Stimulated activated CD8-positive, alpha-beta memory T cell treated with anti-CD3 and anti-CD28 coated beads, Interleukin-15, amount 100 ng/mL, for 24 hours (primary cell): Measurements from ENCODE around the gene EMX1.

Experiments
- DNase-seq: peaks from one replicate; pipeline ENCODE4 v3.0.0-alpha.2; 2020; ENCODE audit warnings: low read depth

EMX1 gene

DNA sequence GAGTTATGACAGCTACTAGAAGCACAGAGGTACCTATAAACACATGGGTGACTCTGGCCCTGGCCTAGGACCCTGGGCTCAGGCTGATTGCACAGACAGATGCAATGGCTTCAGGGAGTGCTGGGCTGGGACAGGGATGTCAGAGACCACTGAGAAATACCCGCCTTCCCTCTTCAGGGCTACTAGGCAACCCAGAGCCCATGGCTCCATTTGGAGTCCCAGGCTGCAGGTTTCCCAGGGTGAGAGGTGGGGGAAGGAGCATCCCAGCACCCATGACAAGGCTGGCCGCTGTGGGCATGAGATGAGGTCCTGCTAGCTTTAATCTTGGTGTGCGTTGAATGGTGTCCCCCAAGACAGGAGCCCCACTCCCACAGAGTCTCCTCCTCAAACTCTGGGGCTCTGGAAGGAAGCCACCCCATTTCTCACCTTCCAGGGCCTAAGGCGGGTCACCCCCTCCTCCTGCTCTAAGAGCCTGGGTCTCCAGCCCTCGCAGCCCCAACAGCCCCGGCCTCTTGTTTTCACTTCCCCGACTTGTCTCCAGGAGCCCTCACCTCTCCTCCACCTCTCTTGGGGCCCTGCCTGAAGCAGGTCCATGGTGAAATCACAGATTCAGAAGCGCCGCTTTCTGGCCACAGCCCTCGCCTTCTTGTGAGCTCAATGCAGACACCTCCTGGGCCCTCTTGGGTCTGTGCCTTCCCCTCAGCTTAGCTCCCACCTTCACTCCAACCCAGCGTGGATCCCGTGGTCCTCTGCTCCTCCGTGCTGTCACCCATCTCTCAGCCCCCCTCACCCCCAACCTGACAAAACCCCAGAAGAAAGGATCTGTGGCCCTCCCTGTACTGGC lies 41.4 kb downstream of the EMX1 start:
- no peak for DNase-seq

DNA sequence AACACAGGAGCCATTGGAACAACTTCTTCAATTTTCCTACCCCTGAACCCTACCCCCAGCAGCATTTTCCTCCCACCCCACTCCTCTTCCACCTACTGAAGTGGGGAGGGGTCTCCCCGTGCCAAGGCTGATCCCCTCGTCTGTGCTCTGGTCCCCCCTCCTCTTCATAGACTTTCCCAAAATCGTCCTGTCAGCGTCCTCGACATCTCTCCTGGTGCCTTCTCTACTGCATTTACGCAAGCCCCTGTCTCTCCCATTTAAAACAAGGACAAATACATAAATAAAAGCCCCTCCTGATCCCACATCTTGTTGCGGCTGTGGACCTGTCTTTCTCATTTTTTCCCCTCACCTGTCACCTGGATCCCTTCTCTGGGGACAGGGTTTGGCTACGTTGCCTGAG lies 42.2 kb downstream of the EMX1 start:
- no peak for DNase-seq

DNA sequence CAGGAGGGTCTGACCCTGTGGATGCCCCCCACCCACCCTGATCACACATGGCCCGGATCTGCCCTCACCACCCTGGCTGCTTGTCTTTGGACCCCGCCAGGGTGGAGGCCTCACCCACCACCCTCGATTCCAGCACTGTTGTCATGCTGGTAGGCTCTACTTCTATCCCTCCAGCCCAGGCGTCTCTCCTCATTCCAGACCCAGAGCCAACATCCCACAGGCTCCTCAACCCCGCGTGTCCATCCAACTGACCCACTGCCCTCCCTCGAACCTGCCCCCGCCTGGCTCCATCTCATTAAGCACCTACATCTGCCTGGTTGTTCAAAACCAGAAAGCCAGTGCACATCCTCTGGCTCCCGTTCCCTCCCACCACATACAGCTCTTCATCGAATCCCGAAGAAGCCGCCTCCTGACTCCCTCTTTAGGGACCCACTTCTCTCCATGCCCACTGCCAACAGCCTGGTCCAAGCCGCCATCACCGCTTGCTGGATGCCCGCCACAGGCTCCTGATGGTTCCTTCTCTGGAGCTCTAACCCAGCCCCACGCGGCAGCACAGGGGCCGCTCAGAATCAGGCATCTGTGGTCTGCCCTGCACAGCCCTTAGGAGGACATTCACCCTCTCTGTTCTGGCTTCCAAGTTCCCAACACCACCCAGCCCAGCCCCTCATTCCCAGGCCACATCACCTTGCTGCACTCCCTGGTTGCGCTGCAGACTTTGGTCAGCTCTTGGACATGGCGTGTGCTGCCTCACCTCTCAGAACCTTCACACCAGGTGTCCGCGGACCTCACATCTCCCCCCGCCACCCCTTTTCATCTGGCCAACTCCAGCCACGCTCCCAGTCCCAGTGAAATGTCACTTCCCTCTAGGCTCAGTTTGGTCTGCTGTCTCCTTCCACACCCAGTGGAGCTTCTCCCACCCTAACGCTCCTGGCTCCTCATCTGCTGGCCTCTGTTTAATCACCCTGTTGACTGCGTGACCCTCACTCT lies 43.0 kb downstream of the EMX1 start:
- DNase-seq: no peak

DNA sequence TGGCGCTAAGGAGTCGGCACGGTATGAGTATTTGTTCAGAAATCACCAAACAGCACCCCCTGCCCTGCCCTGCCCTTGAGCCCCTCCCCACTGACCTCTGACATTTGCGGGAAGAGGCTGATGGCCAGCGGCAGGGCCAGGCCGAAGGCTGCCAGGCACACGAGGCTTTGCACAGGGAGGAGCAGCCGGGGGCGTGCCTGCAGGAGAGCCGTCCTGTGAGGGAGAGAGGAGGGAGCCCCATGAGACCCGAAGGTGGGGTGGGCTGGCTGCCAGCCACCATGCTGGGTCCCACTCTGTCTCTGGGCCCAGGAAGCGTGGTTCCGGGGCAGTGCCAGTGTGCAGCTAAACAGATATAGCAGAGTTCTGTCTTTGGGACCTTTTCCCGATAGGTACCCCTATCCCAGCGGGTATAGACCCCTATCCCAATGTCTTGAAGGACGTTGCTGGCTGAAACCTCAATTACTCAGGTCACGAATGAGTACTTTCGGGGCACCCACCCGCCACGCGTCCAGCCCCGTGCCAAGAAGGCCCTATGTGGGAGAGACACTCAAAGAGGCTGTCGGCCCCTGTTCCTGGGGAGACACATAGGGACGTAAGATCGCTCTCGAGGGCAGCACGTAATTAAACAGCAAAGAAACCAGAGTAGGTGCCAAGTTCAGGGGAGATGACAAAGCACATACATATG lies 43.9 kb downstream of the EMX1 start:
- no peak for DNase-seq

DNA sequence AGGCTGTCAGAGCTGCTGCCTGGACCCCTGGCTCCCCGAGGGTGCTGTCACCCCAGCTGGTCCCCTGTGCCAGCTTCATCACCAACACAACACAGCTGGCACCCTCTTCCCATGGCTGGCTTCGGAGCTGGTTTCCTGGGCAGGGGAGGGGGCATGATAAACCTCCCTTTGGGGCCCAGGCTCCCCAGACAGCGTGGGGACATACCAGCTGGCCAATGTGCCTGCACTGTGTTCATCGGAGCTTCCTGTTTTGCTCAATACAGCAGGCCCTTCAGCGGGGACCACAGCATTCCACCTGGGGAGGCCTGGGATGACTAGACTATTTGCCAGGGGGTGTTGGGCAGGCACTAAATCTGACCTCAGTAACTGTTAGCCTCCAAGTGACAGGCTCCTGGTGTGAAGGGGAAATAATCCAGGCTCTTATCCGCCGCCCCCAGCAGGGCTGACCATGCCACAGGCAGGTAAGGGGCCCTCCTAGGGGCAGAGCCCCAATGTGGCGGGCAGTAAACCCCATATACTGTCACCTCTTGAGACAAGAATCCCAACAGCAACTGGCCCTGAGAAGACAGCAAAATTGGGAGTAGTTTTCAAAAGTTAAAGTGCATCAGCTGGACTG lies 44.6 kb downstream of the EMX1 start:
- DNase-seq: no peak

DNA sequence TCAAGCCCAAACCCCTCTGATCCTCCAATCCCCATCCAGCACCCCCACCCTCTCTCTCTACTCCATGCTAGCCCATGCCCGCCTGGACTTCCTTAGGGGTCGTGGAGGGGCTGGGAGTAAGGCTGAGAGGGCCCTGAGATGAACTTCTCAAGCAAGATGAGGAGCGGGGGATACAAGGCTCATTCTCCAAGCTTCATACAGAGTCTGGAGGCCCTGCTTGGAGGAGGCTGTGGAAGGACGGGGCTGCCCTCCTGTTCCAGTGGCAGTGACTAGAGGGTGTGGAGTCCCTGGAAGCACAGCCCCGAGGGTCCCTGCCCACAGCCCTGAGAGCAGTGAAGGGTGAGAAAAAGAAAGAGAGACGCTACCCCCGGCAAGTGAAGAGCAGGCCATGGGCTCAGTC lies 45.6 kb downstream of the EMX1 start:
- no peak for DNase-seq

DNA sequence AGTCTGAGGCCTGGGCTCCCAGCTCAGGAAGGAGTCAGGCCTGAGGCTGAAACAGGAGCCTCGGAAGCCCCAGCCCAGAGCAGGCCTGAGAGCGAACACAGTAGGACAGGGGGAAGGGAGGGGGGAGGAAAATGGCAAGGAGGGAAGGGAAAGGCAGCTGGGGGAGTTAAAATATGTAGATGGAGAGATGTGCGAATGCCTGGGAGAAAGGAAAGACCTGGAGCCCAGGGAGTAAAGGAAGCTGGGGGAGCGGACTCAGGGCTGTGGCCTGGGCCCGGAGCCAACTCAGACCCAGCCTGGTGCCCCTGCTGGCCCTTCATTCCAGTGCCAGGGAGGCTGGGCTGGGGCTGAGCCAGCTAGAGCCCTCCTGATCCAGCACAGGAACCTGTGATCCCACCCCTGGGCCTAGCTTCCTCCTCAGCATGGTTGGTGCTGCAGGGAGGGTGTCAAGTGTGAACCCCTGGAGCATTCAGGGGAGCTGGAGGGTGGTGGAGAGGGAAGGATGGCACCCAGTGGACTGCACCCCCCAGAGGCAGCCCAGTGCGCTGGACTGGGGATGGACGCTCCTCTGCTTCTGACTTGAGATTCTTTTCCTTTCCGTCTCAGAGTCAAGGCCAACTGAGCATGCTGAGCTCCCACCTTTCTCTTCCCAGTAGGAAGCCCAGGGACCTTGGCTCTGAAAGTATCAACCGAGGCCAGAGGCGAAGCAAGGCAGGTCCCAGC lies 46.3 kb downstream of the EMX1 start:
- DNase-seq: no peak

DNA sequence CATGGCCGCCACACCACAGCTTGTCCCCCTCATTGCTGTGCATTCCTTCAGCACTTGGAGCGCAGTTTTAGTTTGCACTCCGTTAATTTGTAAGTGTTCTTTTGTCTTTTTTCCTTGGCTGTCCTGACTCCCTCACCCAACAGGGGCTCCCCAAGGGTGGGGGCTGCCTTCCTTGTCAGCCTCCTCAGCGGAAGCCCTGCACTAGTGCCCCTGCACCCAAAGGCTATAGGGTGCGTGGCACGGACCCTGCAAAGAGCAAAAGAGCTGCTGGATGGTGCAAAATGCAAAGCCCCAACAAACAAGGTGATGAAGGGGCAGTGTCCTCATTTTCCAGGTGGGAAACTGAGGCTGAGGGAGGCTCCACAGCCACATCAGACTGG lies 46.8 kb downstream of the EMX1 start:
- DNase-seq: no peak

DNA sequence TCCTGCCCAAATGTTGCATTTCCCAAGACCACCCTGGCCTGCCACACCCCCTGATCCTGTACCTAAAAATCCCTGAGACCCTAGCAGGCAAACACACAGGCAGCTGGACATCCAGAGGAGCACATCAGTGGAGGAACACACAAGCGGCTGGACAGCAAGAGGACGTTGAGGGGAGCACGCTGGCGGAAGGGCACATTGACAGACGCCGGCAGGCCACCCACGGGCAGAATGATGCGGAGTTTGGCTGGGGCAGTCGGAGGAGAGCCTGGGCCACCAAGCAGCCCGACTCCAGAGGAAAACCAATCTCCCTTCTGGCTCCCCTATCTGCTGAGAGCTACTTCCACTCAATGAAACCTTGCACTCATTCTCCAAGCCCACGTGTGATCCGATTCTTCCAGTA lies 47.7 kb downstream of the EMX1 start:
- DNase-seq: no peak

DNA sequence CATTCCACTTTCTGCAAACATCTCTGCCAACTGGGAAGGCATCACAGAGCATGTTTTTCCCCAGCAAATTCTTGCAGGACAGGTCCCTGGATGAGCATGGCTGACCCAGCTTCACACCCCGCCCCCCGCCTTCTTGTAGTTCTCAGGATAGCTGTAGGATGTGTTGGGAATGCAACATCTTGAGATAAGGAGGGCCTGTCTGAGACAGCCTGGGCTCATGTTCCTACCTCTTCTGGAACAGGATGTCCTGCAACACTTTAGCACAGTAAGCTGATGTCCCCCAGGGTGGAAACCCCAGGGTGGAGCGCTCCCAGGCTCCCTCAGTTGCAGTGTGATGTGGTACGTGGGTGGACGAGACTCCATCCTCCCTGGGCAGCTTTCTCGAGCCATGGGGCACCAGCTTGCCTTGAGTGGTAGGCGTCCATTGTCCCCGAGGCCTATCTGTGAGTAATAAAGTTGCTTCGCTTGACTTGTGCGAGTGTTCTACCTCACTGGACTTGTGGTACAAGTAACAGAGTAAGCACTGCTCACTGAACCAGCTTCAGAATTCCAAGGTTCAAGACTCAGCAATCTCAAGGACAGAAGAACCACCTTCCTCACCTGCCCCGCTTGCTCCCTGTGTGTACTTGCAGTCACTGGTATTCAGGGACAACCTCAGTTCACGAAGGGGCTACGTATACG lies 48.6 kb downstream of the EMX1 start:
- DNase-seq: no peak

DNA sequence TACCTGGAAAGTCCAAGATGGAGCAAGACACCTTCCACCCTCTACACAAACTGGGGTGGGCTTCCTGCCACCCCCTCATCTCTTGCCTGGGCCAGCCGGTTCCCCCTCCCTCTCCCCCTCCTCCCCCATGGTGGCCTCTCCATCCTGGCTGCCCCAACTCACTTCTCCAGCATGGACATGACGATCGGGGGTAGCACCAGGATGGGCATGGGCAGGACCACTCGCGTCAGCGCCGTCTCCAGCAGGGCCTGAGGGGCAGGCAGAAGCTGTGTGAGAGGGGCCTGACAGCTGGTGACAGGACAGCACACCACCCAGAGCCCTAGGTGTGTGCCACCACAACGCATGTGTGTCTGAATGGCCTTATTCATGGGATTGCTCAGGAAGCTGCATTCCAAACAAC lies 51.0 kb downstream of the EMX1 start:
- DNase-seq: no peak

DNA sequence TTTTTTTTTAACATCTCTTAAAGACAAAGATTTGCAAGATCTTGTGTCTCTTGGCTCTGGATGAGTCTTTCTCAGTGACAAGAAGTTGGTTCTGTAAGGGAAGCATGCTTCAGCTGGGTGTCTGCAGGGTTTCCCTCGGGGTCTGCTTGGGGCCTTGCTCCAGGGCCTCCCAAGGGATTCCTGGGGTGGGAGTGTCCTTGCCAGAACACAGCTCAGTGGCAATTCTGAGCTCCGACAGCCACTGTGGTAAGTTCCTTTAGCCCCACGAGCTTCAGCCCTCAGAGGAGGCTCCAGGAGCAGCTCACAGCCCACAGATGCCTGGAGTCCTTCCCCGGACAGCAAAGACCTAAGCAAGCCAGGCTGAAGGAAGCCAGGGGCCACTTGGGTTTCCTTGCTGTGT lies 52.4 kb downstream of the EMX1 start:
- DNase-seq: no peak

DNA sequence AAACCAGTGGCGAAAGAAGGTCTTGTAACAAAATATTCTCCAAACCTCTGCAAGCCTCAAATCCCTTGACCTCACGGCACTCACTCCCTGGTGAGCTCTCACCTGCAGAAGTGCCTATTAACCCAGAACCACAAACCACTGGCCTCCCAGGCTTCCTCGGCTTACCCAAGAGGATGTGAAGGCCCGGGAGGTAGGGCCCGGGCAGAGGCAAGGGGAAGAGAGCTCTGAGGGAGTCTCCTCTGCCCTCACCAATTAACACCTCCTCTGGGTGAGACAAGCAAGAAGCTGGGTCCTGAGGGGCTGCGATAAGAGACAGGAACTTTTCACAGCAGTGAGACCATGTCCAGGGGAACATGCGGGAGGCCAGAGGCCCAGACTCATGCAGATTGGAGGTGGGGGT lies 53.7 kb downstream of the EMX1 start:
- DNase-seq: no peak

DNA sequence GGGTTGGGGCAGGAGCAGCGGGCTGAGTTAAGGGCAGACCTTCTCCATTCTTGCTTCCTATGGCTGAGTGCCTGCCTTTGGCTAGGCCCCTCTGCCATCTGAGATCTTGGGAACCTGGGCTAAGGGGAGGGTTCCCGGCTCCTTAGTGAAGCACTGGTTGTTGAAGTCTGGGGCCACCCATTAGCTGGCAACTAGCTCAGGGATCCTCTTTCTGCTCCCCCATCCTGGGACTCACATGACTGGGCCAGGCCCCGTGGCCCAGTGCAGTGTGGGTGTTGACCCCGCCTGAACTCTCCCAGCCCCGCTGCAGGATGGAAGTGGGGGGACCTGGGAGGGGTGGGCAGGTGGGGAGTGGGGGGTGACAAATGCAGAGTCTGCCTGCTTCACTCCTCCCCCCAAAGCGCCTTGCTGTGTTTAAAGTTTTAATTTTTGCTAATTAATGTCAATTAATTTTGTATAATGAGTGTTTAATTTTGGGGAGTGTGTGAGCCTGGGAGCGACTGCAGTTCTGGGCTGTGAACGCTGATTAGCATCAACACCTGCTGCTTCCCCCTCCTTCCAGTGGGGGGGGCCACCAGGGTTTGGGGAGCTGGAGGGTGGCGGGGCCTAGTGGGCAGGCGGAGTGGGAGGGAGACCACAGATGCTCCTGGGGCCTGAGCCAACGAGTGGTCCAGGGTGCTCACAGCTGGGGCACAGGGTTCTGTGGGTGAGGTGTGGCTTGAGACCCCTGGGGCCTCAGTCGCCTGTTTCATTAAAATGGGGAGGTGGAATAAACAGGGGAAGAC lies 55.2 kb downstream of the EMX1 start:
- DNase-seq: no peak

DNA sequence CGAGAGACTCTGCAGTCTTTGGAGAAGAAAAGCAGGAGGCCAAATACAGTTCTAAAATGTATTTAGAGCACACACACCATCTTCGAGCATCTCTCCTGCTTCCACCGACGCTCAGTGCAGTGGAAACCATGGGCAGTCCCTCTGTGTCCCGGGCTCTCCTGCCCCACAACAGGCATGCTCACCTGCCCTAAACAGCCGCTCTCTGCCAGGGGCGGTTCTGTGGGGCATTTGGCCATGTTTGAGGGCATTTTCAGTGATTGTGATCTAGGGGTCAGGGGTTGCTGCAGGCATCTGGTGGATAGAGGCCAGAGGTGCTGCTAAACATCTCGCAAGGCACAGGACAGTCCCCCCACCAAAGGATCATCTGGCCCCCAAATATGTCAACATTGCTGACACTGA lies 55.8 kb downstream of the EMX1 start:
- DNase-seq: no peak

DNA sequence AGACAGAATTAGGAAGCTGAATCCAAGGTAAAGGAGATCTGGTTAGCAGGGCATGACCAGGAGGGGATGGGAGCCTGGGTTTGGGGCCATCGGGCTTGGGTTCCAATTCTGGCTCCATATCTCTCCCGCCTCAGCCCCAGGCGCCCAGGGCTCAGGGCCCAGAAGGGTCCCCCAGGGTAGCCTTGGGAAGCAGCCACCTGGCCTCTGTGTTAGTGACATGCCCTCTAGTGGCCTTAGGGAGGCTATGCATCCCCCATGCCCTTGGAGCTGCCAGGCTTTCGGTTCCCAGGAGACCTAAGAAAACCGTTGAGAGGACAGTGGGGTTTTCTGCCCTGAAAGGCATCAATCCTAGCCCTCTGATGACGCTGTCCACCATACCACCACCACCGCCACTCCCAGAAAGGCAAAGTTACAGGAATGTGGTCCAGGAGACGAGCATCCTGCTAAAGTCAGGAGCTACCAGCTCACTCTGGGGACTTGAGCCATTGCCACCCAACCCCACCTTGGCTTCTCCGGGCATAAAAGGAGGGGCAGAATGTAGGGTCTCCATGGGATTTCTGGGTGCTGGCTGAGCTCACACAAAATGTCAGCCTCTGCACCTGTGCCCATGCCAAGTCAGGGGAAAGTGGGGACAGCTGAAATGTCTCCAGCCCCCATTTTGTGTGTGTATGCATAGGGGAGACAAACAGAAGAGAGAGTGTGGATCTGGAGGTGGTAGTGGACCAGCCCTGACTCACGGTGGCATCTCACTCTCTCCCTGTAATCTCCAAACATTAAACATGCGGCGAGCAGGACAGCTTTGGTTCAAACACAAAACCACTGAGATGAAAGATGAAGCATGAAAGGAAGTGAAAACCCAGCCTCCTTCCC lies 56.5 kb downstream of the EMX1 start:
- no peak for DNase-seq

DNA sequence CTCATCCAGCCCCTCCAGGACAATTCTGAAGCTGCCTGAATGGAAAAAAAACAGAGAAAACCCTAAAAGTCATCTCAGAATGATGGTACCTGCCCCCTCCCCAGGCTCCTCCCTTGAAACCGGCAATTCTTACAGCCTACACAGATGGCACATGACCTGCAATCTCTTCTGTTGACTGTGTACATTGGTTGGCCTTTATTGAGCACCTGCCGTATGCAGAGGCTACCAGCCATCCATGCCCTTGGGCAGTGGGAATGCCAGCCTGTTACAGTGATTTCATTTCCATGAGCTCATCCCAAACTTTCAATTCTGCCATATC lies 57.1 kb downstream of the EMX1 start:
- DNase-seq: no peak

DNA sequence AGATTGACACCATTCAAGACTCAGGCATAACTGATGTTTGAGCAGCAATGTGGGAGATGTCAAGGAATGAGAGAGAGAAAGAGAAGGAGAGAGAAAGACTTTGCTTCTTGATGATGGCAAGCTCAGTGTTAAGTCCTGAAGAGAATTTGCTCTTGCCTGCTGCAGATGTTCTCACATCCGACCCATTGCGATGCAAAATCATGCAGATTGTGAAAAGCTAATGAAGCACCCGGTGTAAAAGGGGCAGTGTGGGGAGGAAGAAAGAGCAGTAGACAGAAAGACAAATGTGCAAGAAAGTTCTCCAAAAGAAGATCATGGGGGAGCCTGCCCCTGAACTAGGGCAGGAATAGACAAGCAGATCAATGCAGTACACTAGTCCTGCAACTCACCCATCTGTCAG lies 57.7 kb downstream of the EMX1 start:
- no peak for DNase-seq

DNA sequence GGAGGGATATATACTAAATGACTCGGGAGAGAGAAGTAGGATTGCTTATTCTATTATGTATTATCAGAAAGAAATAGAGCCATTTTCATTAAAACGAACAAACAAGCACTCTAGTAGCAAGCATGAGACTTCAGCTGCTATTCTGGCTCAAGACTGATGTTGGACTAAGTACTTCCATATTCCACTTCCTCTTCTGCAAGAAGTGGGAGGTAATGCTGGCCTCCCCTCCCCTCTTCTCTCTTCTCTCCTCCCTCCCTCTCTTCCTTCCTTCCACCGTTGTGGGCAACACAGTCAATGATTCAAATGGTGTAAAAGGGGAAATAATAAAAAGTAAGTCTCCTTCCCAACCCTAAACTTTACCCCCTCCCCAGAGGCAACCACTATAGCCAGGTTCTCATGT lies 62.6 kb downstream of the EMX1 start:
- DNase-seq: no peak
